DMS53 treated with DMSO at 0.1 percent for 48 hours (cell line): Measurements from ENCODE around the gene TIGD4.

Experiments used
- DNase-seq: peaks from one replicate; lab custom pipeline; 2025; ENCODE audit not compliant: unreplicated experiment; lab: John Stamatoyannopoulos, UW

TIGD4 gene

DNA sequence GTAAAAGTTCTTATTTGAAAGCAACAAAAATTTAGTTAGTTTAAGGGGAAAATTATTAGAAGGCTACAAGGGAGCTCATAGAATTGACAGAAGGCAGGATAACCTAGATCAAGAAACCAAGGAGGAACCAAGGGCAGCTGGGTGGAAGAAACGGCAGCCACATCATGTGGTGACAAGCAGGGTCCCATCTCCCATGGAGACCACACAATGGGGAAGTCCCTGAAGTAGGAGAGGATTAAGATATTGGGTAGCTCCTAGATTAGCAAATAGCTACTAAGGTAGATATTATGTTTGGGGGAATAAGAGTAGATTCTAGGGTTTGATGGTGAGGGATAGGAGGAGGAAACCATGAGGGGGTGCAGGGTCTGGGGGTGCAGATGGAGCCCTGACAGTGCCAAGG is 51.7 kb downstream of the TIGD4 start:
- DNase-seq, result no peak

DNA sequence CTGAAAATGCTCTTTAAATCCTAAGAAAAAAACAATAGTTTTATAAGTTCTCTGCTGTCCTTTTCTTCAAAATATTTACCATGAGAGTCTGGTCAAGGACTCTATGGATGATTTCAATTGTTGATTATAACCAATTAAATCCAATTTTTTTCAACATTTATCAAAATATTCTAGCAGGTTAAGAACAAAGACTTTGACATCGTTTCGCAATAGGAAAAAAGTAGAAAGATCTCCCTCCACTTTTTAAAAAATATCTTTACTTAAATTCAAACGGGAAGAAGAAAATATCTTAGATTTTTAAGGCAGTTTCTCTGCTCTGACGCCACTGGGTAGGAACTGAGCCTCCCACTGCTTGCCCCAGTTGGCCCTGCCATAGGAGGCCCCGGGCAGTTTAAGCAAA is 55.0 kb downstream of the TIGD4 start:
- no peak for DNase-seq

DNA sequence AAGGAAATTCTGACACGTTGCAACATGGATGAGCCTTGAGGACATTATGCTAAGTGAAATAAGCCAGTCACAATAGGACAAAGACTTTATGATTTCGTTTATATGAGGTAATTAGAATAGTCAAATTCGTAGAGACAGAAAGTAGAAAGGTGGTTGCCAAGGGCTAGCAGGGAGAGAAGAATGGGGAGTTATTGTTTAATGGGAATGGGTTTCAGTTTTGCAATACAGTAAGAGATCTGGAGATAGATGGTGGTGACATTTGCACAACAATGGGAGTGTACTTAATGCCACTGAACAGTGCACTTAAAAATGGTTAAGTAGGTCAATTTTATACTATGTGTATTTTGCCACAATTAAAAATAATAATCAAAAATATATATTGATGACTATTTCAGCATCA is 56.3 kb downstream of the TIGD4 start:
- no peak for DNase-seq

DNA sequence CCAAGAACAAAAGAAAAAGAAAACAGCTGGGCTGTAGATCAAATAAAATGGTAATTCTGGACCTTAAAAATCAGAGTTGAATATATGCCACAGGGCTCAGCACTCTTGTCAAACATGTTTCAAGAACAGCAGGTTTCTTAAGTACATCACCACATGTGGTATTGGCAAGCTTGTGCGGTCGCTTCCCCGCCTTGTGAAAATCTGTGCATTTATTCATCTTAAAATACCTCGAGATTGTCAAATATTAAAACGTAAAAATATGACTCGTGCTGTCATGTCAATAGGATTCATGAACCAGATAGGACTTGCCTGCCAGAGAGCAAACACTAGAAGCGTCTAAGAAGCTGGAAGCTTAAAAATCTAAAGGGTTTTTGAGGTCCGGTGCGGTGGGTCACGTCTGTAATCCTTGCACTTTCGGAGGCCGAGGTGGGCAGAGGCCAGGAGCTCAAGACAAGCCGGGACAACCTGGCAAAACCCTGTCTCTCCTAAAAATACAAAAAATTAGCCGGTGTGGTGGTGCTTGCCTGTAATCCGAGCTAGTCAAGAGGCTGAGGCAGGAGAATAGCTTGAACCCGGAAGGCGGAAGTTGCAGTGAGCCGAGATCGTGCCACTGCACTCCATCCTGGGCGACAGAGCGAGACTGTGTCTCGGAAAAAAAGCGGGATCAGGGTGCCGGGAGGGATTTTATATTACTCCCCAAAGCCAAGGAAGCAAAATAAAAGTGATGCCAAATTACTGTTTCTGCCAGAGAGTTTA is 59.6 kb downstream of the TIGD4 start:
- no peak for DNase-seq
